ENCODE data around the gene IGF2R. TPM values are rescaled to one million over a fixed set of nuclear protein-coding genes. Genes with fewer than 3 reads are reported as not detected.
"Not testable (repeated sequence)": the region's sequence is repeated elsewhere in the genome, so short reads cannot be mapped to it uniquely, and the experiment has no call there.

IGF2R gene, protein sequence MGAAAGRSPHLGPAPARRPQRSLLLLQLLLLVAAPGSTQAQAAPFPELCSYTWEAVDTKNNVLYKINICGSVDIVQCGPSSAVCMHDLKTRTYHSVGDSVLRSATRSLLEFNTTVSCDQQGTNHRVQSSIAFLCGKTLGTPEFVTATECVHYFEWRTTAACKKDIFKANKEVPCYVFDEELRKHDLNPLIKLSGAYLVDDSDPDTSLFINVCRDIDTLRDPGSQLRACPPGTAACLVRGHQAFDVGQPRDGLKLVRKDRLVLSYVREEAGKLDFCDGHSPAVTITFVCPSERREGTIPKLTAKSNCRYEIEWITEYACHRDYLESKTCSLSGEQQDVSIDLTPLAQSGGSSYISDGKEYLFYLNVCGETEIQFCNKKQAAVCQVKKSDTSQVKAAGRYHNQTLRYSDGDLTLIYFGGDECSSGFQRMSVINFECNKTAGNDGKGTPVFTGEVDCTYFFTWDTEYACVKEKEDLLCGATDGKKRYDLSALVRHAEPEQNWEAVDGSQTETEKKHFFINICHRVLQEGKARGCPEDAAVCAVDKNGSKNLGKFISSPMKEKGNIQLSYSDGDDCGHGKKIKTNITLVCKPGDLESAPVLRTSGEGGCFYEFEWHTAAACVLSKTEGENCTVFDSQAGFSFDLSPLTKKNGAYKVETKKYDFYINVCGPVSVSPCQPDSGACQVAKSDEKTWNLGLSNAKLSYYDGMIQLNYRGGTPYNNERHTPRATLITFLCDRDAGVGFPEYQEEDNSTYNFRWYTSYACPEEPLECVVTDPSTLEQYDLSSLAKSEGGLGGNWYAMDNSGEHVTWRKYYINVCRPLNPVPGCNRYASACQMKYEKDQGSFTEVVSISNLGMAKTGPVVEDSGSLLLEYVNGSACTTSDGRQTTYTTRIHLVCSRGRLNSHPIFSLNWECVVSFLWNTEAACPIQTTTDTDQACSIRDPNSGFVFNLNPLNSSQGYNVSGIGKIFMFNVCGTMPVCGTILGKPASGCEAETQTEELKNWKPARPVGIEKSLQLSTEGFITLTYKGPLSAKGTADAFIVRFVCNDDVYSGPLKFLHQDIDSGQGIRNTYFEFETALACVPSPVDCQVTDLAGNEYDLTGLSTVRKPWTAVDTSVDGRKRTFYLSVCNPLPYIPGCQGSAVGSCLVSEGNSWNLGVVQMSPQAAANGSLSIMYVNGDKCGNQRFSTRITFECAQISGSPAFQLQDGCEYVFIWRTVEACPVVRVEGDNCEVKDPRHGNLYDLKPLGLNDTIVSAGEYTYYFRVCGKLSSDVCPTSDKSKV (N-terminal part only)
- 10 to 100 TPM; 38.2 to 56.1 (median 52.0) TPM for total RNA-seq

DNA sequence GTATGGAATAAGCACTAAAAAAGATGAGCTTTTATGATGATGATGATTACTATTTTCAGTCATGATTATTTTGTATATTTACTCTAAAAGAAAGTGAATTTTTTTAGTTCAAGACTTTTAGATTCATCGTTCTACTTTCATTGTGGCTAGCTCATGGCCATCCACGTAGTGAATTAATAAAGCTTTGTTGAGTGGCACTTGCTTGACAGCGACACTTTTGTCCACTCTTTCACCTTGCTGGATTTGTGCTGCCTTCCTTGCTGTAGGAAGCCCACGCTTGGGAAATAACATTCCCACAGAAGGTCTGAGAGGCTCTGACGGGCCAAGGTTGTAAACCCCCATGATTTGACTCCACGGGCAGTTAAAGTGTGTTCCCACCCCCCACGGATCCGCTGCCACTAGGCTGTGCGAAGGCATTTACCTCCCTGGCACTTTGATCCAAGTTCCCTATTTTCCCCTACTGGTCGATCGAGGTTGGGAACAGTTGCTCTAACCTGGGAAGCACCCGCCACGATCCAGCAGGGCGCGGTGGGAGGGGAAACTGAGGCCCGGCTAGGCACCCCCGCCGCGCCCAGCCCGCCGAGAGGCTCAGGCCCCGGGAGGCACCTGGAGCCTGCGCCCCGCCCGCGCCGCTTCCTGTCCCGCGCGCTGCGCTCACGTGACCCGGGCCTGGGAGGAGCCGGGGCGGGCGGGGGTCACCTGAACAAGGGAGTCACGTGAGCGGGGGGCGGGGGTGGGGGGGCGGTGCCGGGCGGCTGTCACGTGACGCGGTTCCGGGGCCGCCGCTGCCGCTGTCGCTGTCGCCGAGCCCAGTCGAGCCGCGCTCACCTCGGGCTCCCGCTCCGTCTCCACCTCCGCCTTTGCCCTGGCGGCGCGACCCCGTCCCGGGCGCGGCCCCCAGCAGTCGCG, at the start of gene IGF2R:
TSS of gene IGF2R (plus strand) at position 788 of the 909 bp plus-strand sequence. CDS start 165 bp downstream, outside the sequence.
- Histone ChIP-seq H3K4me1 (peaks cover 14 to 49% (median 15%) of the 10 kb centered on the region in 3 donors), H3K27me3 (no peaks in the 10 kb centered on the region), H3K4me3 (peak within 1 kb of the TSS; percentile 79 to 99 (median 94)), H3K36me3 (no peaks in the 10 kb centered on the region), H3K9me3 (no peaks in the 10 kb centered on the region), H3K27ac (peak within 1 kb of the TSS; percentile 93 to 97 (median 95))
- intact Hi-C loops (cut with DNase I): no loop called here
- DNase-seq: peak; percentile 76
- 2 to 15% methylated on average over 9 to 22 of the region's 68 CpGs for WGBS, 2 donors
- TF ChIP-seq, protein P1, sequence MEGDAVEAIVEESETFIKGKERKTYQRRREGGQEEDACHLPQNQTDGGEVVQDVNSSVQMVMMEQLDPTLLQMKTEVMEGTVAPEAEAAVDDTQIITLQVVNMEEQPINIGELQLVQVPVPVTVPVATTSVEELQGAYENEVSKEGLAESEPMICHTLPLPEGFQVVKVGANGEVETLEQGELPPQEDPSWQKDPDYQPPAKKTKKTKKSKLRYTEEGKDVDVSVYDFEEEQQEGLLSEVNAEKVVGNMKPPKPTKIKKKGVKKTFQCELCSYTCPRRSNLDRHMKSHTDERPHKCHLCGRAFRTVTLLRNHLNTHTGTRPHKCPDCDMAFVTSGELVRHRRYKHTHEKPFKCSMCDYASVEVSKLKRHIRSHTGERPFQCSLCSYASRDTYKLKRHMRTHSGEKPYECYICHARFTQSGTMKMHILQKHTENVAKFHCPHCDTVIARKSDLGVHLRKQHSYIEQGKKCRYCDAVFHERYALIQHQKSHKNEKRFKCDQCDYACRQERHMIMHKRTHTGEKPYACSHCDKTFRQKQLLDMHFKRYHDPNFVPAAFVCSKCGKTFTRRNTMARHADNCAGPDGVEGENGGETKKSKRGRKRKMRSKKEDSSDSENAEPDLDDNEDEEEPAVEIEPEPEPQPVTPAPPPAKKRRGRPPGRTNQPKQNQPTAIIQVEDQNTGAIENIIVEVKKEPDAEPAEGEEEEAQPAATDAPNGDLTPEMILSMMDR (IDR thresholded peaks at IDR 0.05): peak in 2 of 6 experiments; percentile 29 to 31
- peak in 3 of 4 donors; percentile 50 to 91 (median 79) for TF ChIP-seq POLR2A (IDR thresholded peaks at IDR 0.05)

DNA sequence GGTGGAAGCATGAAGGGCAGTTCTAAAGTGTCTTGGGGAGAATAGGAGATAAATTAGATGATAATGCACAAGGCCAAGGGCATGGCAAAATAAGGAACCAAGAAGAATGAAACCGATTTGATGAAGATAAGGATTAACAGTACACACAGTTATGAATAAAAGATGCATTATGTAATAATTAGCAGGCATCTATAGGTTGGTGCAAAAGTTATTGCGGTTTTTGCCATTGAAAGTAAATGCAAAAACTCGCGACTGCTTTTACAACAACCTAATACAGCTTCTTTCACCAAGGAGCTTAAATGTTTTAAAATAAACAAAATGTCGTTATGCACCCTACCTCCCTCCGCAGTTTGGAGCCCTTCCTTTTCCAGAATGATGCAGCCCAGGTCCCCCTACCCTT, 49.1 kb upstream of the IGF2R start:
- Histone ChIP-seq H3K4me1 (peaks cover 3 to 14% (median 7%) of the 10 kb centered on the region in 3 donors), H3K36me3 (no peaks in the 10 kb centered on the region), H3K27me3 (no peaks in the 10 kb centered on the region), H3K4me3 (no peak overlapping the region), H3K9me3 (no peaks in the 10 kb centered on the region), H3K27ac (no peak overlapping the region)
- no peak for DNase-seq
- 79 to 86% methylated on average over 6 of the region's 6 CpGs for WGBS, 2 donors
- TF ChIP-seq, protein P1 (IDR thresholded peaks at IDR 0.05): no peak
- TF ChIP-seq POLR2A (IDR thresholded peaks at IDR 0.05): no peak
- intact Hi-C loops (cut with DNase I): no loop called here

DNA sequence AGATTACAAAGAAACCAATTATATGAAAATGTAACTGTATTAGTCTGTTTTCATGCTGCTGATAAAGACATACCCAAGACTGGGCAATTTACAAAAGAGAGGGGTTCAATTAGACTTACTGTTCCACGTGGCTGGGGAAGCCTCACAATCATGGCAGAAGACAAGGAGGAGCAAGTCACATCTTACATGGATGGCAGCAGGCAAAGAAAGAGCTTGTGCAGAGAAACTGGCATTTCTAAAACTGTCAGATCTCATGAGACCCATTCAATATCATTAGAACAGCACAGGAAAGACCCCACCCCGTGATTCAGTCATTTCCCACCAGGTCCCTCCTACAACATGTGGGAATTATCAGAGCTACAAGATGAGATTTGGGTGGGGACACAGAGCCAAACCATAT, 44.7 kb upstream of the IGF2R start:
- intact Hi-C loops (cut with DNase I); H3K9me3 ChIP-seq; H3K36me3 ChIP-seq; H3K4me3 ChIP-seq; H3K27ac ChIP-seq; H3K27me3 ChIP-seq; H3K4me1 ChIP-seq; DNase-seq: not testable (repeated sequence)
- 40 to 48% methylated on average over 2 of the region's 2 CpGs for WGBS, 2 donors

DNA sequence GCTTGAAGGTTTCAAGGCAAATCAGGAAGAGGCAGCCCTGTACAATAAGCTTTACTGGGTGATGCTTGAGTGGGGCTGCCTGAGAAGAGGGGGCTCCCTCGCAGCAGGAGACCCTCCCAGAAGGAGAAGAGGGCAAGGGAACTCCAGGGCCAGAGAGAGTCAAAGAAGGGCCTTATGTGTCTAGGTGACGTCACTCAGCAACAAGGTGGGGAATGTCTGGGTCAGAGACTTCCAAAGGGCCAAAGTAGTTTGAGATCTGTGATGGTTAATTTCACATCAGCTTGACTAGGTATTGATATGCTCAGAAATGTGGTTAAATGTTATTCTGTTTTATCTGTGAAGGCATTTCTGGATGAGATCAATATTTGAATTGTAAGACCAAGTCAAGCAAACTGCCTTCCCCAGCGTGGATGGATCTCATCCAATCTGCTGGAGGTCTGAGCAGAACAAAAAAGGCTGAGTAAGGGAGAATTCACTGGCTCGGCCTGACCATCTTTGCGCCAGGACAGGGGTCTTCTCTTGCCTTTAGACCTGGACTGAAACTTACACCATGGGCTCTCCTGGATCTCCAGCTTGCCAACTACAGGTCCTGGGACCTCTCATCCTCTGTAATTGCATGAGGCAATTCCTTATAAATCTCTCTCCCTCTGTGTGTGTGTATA, 42.2 kb upstream of the IGF2R start:
- intact Hi-C loops (cut with DNase I): no loop called here
- no peak for DNase-seq
- H3K4me3 ChIP-seq: no peak overlapping the region
- no peaks in the 10 kb centered on the region for H3K36me3 ChIP-seq
- no peaks in the 10 kb centered on the region for H3K27me3 ChIP-seq
- peaks cover 0 to 7% (median 3%) of the 10 kb centered on the region in 3 donors for H3K4me1 ChIP-seq
- H3K27ac ChIP-seq: no peak overlapping the region
- no peak for TF ChIP-seq POLR2A (IDR thresholded peaks at IDR 0.05)
- TF ChIP-seq, protein P1 (IDR thresholded peaks at IDR 0.05): no peak
- WGBS, 2 donors: 80 to 83% methylated on average over 5 of the region's 5 CpGs
- no peaks in the 10 kb centered on the region for H3K9me3 ChIP-seq

Data from esophagus squamous epithelium (tissue), 5 donors.